Tibial nerve (tissue), 4 donors: ENCODE data around the gene VWA8.
"Not testable (repeated sequence)": the region's sequence is repeated elsewhere in the genome, so short reads cannot be mapped to it uniquely, and the experiment has no call there.

Source experiments
- EP300 ChIP-seq, 2 donors: sonication (generic); formaldehyde crosslinking; IDR thresholded peaks; one replicate each; pipeline ENCODE4 v1.6.1; 2017; ENCODE audit warnings: antibody characterized with exemption in 2 of 2, mild to moderate bottlenecking in 1 of 2
- POLR2A ChIP-seq, 2 donors: fragments of 450-650 bp; IDR thresholded peaks; one replicate each; pipeline ENCODE4 v1.6.1; 2017; ENCODE audit warnings: antibody characterized with exemption in 2 of 2, mild to moderate bottlenecking in 2 of 2, moderate library complexity in 2 of 2
- TF ChIP-seq, protein P1 (sequence below), 5 experiments: fragments of 200-600 bp in 3 of 5; fragments of 450-650 bp in 2 of 5; sonication (generic) in 3 of 5; IDR thresholded peaks; one replicate each; pipeline ENCODE4 v1.5.1; 2016 to 2019; ENCODE audit warnings: antibody characterized with exemption in 5 of 5, mild to moderate bottlenecking in 3 of 5, moderate library complexity in 2 of 5

- TF ChIP-seq, protein P1, sequence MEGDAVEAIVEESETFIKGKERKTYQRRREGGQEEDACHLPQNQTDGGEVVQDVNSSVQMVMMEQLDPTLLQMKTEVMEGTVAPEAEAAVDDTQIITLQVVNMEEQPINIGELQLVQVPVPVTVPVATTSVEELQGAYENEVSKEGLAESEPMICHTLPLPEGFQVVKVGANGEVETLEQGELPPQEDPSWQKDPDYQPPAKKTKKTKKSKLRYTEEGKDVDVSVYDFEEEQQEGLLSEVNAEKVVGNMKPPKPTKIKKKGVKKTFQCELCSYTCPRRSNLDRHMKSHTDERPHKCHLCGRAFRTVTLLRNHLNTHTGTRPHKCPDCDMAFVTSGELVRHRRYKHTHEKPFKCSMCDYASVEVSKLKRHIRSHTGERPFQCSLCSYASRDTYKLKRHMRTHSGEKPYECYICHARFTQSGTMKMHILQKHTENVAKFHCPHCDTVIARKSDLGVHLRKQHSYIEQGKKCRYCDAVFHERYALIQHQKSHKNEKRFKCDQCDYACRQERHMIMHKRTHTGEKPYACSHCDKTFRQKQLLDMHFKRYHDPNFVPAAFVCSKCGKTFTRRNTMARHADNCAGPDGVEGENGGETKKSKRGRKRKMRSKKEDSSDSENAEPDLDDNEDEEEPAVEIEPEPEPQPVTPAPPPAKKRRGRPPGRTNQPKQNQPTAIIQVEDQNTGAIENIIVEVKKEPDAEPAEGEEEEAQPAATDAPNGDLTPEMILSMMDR (IDR thresholded peaks at IDR 0.05): not testable (repeated sequence)
- TF ChIP-seq POLR2A, EP300 (IDR thresholded peaks at IDR 0.05): not testable (repeated sequence)
Observed at GRCh38 chr13:41949104-41949503, 11.8 kb downstream of the VWA8 start.
